ENCODE data around the gene SCGB1A1.

DNA sequence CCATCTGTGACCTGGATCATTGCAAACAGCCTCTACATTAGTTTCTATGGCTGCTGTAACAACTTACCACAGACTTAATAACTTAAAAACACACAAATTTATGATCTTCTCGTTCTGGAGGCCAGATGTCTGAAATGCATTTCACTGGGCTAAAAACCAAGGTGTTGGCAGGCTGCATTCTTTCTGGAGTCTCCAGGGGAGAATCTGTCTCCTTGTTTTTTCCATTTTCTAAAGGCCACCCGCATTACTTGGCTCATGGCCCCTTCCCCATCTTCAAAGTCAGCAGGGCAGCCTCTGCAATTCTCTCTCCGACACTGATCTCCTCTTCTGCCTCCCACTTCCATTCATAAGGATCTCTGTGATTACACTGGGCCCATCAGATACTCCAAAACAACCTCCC, 11.6 kb downstream of the SCGB1A1 start:
- TF ChIP-seq, protein P1, sequence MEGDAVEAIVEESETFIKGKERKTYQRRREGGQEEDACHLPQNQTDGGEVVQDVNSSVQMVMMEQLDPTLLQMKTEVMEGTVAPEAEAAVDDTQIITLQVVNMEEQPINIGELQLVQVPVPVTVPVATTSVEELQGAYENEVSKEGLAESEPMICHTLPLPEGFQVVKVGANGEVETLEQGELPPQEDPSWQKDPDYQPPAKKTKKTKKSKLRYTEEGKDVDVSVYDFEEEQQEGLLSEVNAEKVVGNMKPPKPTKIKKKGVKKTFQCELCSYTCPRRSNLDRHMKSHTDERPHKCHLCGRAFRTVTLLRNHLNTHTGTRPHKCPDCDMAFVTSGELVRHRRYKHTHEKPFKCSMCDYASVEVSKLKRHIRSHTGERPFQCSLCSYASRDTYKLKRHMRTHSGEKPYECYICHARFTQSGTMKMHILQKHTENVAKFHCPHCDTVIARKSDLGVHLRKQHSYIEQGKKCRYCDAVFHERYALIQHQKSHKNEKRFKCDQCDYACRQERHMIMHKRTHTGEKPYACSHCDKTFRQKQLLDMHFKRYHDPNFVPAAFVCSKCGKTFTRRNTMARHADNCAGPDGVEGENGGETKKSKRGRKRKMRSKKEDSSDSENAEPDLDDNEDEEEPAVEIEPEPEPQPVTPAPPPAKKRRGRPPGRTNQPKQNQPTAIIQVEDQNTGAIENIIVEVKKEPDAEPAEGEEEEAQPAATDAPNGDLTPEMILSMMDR (IDR thresholded peaks at IDR 0.05): no peak
- TF ChIP-seq ZFX (IDR thresholded peaks at IDR 0.05; ENCODE audit: borderline replicate concordance): no peak
